Ramos (cell line): ENCODE results near the gene GRAP2.

Experiments
- in situ Hi-C: fragments of 300-500 bp; cut with MboI; formaldehyde crosslinking; loops from one replicate; pipeline ENCODE4 v1.14.3; 2022; ENCODE audit warnings: low sequenced_read_pairs; ENCODE audit not compliant: unreplicated experiment

GRAP2 gene

DNA sequence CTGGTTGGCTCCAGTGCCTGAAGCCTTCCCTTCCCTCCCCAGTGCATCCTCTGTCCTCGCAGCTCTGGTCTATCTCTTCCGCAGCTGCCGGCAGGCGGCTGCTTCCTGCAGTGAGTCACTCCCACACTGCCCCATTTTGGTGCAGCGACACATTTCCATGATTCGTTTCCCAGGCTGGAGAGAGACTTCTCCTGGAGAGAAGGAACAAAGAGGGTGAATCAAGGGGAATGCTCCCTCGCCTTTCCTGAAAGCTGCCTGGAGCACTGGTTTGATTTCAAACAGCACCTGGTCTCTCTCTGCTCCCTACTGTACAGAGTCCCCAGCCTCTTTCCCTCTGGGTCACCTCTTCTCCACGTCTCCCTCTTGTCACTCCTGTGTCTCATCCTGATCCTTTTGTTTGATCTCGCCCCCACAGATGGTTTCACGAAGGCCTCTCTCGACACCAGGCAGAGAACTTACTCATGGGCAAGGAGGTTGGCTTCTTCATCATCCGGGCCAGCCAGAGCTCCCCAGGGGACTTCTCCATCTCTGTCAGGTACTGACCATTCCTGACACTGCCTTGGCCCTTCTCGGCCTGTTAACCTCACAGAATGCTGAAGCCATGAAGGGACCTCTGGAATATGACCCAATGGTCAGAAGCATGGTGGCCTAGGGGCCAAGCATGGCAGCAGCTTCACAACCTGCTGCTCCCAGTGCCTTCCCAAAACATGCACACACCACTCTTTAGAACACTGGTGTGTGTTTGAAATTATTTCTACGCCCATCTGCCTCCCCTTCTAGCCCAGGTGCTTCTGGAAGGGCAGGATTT, 59.0 kb downstream of the GRAP2 start, which contains the start of gene TMA7B:
Gene TMA7B (plus strand): TSS at position 758 of the 808 bp plus-strand sequence. CDS start 3,978 bp downstream, outside the sequence.
- in situ Hi-C loops, result no loop called here

DNA sequence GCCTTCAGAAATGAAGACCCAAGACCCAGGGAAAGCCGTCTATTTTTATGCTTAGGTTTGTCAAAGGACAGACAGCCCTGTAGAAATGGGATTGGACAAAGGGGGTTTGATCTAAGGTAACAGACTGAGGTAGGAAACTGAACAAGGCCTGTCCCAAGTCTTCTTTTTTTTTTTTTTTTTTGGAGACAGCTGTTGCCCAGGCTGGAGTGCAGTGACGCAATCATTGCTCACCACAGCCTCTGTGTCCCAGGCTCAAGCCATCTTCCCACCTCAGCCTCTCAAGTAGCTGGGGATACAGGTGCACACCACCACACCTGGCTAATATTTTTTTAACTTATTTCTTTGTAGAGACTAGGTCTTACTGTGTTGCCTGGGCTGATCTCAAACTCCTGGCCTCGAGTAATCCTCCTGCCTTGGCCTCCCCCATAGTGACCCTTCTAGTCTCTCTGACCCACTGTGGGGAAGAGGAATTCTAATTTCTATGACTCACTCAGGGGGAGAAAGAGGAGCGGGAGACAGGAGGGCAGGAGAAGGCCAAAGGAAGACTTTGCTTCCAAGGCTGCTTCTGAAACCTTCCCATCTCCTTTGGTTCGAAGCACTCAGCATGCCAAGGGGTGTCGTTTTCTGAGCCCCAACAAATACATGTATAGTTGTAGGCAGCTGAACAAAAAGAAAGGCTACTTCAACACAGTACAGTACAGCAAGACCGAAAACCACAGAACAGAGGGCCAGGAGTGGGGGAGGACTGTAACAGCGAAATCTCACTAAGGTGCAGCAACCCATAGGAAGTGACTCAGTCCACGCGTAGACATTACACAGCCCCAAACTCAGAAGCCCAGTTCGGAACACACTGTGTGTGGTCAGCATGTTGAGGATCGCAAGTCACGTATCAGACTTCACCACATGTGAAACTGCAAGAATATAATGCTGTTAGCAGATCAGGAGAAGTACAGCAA, 60.2 kb downstream of the GRAP2 start:
- in situ Hi-C loops, result no loop called here

DNA sequence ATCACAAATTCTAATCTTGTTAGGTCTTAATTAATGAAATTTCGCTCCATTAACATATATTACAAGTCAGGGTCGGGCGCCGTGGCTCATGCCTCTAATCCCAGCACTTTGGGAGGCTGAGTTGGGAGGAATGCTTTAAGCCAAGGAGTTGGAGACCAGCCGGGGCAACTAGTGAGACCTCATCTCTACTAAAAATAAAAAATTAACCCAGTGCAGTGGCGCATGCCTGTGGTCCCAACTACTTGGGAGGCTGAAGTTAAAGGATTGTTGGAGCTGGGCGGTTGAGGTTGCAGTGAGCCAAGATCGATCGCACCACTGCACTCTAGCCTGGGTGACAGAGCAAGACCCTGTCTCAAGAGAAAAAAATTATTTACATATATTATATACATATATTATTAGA, 61.2 kb downstream of the GRAP2 start:
- in situ Hi-C loops, result no loop called here

DNA sequence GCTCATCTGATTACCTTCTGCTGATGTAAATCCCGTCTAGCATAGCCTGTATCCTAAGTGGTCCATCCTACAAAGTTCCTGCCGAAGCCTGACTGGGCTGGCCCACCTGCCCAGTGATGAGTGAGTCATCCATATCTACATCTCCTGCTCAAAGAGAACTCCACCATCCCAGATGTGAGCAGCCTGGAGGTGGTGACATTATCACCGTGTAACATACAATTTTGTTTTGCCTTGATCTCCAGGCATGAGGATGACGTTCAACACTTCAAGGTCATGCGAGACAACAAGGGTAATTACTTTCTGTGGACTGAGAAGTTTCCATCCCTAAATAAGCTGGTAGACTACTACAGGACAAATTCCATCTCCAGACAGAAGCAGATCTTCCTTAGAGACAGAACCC, 64.9 kb downstream of the GRAP2 start:
- in situ Hi-C loops, result no loop called here

DNA sequence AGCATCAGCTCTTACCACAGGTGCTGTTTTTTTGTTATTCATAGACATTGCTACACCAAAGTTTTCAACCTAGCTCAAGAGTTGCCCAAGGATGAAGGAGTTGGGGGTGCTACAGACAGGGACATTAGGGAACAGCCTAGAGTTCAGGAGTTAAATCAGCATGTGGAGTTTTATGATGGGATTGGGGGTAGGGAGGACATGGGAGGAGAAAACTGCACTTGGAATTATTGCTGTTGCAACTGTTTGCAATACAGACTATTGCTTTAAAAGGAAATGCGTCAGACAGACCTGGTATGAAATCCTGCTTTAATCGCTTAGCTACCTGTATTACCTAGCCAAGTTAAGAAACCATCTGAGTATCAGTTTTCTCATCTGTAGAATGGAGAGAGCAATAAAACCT, 65.6 kb downstream of the GRAP2 start:
- in situ Hi-C loops, result no loop called here

DNA sequence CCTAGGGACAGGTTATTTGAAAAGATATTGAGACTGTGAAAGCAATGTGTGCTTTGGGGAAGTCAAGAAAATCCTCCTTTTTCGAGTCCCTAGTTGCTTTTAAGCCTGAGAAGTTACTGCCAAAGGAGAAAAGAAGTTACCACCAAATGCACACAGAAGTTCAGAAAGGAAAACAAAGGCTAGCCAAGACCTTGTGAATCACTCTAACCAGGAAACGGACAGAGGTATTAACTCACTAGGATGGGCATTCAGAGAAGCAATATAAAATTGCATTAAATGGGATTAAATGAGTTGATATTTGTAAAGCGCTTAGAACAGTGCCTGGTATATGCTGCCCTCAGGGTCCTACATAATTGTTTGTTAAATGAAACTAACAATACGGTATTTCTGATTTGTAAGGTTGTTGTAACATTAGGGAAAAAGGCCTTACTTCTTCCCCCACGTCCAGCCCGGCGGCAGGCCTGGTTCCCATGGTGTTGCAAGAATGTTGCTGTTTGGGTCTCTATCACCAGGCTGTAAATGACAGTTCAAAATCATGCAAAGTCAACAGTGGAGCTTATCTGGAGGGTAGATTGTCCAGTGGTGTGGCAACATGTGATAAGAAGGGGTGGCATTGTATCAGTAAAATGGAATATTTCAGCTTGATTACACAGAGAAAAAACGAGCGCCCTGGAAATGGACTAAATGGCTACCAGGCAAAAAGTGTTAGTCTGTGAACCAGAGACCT, 66.4 kb downstream of the GRAP2 start:
- in situ Hi-C loops, result no loop called here

DNA sequence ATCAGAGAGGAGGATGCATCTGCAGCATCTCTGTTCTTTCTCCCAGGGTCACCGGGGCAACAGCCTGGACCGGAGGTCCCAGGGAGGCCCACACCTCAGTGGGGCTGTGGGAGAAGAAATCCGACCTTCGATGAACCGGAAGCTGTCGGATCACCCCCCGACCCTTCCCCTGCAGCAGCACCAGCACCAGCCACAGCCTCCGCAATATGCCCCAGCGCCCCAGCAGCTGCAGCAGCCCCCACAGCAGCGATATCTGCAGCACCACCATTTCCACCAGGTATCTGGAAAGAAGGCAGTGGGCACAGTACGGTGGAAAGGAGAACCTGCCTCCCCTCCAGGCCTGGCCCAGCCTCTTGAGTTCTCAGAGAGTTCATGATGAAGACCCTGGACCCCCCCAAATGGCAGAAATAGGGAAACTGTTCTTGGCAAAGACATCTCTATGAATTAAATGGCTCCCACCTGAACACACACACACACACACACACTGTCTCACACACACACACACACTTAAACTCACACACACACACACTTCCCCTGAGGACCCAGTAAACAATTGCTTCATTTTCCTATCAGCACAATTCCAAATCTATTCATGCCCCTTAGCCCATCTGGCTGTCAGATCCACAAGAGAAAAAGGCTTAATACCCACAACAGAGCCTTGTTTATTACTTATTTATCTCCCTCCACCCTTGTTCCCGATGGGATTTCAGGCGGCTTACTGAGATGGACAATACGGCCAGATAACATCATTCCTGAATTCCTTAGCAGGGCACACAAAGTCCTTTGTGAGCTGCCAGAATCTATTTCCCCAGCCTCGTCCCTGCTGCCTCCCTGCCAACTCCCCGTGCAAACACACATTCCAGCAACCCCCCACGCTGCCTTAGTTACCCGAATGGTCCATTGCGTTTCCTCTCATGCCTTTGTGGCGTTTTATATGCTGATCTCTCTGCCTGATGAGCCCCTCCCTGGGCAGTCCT, 67.4 kb downstream of the GRAP2 start:
- in situ Hi-C loops, result no loop called here

DNA sequence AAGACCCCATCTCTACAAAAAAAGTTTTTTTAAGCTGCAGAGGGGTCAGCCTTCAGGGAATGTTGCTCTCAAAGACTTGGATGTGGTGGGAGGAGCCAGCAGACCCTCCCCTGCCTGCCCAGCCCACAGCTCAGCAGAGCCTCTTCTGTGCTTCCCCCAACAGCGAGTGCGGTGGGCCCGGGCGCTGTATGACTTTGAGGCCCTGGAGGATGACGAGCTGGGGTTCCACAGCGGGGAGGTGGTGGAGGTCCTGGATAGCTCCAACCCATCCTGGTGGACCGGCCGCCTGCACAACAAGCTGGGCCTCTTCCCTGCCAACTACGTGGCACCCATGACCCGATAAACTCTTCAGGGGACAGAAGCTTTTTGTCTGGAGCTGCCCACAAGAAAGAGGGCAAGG, 69.9 kb downstream of the GRAP2 start:
- in situ Hi-C loops, result no loop called here

DNA sequence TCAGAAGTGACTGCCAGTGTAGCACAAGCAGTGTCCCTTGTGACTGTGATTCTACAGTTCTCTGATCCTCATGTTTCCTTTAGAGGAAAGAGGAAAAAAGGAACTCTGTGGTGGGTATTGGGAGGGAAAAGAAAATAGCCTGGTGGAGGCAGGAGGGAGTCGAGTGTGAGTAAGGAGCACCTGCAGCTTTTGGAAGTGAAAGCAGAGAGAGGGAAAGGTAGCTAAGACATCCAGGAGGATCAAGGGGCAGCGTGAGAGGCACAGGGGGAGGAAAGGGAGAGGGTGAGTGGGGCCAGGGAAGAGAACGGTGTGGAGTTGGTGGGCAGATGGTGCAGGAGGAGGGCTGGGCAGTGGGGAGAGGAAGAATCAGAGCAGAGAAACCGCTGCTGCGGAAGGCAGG, 71.8 kb downstream of the GRAP2 start:
- in situ Hi-C loops, result no loop called here

DNA sequence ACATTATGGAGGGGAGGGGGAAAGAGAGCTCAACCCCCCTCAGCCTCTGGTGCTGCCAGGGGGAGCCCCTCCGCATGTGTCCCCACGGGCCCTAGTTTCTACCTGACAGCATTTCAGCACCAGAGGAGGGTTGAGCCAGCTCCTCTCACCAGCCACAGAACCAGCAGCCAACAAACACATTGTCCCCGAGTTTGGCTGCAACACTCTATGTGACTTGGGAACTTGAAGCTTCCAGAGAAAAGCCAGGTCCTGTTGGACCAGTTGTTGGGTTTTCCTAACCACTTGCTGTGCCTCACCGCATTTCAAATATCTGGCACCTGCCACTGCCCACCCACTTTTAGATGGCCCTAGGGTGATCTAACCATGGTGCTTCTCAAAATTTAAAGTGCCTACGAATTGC, 72.8 kb downstream of the GRAP2 start:
- in situ Hi-C loops, result no loop called here

DNA sequence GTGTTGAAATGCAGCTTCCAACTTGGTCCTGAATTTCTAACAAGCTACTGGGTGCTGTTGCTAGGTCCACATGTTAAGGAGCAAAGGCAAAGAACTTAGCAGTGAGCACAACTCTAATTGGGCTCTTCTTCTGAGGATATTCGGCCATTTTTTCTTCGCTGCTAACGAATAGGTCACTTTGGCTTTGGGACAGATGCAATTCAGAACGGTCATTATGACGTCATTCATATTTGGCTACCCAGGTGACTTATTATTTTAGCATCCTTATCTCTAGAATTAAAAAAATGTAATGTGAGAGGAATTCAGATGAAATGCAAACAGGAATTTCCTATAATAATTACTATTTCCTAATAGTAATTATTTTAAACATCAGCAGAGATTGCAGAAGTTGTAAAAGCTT, 73.2 kb downstream of the GRAP2 start:
- in situ Hi-C loops, result no loop called here

DNA sequence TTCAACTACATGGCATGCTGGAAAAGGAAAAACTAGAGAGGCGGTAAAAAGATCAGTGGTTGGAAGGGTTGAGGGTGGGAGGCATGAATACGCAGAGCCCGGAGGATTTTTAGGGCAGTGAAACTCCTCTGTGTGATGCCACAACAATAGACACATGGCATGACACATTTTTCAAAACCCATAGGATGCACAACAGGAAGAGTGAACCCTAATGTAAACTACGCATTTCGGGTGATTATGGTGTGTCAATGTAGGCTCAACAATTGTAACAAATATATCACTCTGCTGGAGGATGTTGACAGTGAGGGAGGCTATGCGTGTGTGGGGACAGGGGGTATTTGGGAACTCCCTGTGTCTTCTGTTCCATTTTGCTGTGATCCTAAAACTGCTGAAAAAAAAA, 78.2 kb downstream of the GRAP2 start:
- in situ Hi-C loops, result no loop called here

DNA sequence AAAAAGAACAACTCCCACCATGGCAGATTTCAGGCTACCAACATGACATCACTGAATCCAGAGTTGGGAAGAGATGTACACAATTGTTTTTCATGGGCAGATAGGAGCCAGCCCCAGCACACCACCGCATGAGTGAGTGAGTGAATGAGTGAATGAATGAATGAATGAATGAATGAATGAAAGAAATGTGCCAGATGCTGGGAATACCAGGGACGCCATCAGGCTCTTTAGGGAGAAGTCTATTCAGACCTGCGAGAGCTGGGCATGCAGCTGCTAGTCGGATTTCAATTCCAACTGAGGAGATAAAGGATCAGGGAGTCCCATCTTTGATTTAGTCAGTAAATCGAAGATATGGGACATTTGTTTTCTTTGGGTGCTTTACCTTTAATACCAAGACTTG, 78.6 kb downstream of the GRAP2 start:
- in situ Hi-C loops, result no loop called here

DNA sequence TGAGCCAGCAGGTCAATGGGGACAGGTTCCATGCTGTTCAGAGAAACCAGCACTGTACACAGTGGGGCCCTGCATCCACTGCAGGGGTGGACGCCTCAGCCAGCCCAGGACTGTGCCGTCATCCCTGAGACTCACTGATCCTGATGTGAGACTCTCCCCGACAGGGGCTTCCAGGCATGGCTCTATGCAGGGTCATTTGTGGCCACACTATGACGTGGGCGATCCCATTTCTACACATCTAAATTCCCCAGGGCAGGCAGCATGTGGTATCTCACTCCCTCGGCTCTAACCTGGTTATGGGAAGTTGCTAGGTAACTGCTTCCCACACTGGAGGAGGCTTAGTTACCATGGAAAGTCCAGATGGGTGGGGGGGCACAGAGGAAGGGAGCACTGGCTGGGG, 79.7 kb downstream of the GRAP2 start:
- in situ Hi-C loops, result no loop called here

DNA sequence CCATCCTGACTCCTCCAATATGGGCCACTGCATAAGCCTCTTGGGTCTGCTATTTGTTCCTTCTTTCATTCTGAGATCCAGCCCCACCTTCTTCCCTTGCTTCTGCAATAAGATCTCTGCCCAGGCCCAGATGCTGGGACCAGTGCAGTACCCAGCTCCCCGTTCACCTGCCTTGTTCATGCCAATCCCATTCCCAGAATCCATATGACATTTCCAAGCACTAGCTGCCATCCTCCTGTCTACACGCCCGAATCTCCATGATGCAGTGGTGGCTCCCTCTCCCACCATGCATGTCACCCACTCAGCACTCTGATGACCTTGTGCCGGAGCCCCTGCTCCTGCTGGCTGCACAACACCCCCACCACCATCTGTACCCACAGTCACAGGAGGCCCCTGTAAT, 82.5 kb downstream of the GRAP2 start:
- in situ Hi-C loops, result no loop called here

DNA sequence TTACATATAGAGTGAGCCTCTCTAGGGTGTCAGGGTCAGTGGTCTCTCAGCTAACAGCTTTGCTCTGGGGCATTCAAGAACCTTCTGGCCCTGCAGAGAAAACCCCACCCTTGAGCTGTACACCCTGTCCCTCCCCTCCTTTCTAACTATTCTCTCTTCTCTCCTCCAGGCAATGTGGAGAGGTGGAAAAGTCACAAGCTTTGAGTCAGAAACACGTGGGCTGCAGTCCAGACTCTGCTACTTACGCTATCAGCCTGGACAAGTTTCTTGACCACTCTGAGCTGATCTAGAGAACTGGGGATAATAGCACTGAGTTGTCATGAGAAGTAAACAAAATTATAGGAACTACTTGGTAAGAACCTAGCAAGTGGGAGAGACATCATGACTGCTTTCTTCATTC, 83.1 kb downstream of the GRAP2 start:
- in situ Hi-C loops, result no loop called here

DNA sequence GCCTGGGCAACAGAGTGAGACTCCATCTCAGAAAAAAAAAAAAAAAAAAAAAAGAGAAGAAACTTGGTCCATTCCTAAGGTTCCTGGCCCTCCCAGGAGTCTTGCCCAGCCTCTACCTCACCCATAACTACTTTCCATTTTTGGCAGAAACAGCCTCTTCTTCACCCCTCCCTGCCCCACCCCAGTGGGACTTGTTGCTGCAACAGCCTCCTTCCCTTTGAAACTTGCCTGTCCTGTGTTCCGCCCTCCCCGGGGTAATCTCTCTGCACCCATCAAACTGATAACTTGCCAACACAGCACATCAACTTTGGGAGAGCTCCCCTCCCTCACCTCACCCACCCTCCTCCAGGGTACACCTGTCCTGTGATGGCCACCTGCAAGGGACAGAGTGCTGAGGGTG, 83.9 kb downstream of the GRAP2 start:
- in situ Hi-C loops, result no loop called here

DNA sequence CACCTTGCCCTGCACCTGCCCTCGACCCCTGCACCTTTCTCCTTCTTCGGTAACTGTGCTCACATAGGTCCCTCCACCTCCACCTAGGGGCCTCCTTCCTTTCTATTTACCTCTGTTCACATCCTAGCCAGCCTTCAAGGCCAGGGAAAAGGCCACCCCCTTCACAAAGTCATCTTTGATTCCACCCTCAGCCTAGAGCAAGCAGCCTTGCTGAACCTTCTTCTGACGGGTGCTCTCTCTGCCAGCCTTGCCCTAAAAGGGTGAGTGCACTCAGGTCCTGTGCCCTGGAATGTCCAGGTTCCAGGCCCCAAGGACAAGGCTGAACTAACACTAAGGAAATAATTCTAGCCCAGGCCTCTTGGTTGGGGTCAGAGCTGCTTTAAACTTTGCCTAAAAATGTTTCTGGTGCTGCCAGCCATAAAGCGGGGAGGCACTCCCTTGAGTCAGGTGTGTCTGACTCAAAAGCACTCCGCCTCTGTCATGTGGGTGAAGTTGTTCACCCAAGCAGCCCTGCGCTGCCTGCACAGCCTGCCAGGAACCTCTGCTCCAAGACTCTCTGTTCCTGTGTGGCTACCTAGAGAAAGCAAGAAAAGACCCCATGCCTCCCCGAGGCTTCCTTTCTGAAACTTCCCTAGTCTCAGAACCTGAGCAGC, 84.6 kb downstream of the GRAP2 start:
- in situ Hi-C loops, result no loop called here
